NCI-H2107 treated with DMSO at 0.1 percent for 48 hours (cell line): Measurements from ENCODE around the gene EPS15.
"Not testable (repeated sequence)": the region's sequence is repeated elsewhere in the genome, so short reads cannot be mapped to it uniquely, and the experiment has no call there.

Experiments used
- DNase-seq: peaks from one replicate; lab custom pipeline; 2025; ENCODE audit not compliant: unreplicated experiment; lab: John Stamatoyannopoulos, UW

Gene EPS15

DNA sequence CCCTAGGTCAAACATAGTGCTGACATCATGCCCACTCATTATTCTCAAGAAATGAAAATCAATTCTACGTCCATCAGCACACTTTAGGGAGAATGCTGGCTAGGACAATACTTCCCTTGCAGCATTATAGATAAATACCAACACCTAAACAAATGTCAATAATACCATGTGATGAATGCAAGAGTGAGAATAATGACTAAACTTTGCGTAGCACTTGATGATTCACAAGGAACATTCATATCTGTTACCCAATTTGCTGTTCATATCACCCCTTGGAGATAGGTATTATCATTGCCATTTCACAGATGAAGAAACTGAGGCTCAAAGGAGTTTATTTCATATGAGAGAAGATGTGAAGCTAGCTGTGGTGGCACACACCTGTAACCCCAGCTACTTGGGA lies 24.8 kb upstream of the EPS15 start:
- no peak for DNase-seq

DNA sequence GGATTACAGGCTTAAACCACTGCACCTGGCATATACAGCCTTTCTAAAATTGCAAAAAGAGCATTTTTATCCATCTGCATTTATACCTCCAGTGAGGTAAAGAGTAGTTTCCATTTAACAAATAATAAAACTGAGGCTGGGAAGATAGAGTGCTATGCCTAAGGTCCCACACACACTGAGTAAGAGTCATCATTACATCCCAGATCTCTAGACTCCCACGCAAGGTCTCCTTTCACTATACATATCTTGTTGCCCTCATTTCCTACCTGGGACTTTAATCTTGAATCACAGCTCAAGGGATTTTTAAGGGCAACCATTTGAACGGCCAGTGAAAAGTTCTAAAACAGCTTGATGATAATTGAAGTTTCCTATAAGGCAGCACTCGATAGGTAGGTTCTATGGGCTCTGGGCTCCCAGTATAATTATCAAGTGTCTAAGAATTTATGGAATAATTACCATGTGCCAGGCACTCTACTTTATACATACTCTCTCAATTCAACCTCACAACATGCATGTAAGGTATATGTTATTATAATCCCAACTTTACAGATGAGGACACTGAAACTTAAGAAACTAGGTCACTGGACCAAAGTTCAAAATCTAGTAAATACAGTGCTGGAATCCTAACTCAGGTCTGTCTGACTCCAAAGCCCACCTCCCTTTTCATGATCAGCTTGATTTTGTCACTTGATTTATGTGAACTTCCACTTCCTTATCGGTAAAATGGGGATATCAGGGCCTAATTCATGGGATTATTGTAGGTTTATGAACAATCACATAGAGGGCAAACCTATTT lies 23.3 kb upstream of the EPS15 start:
- no peak for DNase-seq

DNA sequence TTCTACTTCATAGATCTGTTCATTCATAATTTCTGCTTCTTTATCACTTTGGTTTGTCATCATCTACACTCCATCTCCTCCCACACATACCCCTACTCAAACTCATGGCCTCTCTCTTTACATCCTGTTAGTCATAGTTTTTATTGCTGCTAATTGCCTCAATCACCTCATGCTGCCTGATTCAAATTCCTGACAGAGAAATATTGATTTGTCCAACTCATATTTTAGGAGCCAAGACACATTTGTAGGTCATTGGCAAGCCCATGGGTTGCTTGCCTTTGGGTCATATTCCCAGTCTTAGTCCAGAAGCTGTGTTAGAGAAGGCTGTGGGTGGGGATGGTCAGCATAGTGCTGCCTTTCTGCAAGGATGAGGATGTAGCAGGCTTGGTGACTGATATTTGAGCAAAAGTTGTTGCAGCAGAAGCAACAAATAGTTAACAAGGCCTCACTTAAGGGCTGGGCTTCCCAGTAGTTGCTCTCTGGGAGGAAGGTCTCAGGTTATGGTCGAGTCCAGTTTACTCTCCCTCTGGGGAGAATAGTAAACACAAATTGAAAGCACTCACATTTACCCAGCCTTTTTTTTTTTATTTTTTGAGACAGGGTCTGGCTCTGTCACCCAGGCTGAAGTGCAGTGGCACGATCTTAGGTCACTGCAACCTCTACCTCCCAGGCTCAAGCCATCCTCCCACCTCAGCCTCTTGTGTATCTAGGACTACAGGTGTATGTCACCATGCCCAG lies 22.4 kb upstream of the EPS15 start:
- DNase-seq: no peak

DNA sequence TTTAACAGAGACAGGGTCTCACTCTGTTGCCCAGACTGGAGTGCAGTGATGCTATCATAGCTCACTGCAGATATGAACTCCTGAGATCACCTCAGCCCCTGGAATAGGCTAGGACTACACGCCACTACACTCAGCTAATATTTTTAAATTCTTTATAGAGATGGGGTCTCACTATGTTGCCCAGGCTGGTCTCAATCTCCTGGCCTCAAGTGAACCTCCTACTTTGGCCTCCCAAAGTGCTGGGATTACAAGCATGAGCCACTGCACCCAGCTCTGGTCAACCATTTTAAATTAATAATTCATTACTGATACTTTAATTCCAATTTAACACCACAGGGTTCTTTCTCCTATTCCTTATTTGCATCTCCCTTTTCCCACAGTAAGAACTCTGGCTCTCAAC lies 18.5 kb upstream of the EPS15 start:
- no peak for DNase-seq

DNA sequence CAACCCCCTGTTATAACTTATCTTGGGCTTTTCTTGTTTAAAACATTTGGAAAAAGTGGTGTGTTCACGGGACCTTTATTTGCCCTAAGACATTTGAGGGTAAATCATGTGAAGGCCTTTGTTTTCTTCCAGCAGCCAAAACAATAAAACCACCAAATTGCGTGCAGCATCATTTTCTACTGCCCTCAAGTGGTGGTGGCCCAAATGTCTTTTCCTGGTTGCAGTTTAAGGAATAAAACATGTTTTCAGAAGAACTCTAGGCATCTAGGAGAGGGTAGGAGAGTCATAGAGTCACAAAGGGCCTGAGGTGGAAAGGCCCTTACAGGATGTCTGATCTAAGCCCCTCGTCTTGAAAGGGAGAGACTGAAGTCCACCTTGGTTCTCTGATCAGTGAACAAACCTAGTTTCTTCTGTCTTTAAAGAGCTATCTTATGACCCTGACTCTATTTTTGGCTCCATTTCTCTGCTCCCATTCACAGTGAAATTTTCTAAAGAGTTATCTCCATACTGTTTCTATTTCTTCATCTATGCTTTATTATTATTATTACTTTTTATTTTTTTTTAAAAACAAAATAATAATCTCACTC lies 16.0 kb upstream of the EPS15 start:
- DNase-seq: peak; percentile 55

DNA sequence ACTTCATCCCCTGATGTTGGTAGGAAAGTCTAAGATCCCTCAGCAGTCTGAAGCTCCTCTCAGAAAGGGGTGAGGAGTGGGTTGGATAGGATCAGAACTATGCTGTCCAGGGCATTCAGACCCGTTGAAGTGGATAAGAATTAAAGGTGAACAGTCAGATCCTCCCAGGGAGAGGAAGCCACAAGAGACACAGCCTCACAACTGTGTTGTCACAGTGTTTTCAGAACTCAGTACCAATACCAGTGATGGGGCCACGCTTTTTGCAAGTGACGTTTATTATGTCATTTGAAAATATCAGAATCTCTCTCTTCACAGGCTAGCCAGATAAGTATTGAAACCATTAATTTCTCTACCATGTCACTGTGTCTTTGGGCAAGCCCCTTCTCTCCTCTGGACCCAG lies 15.4 kb upstream of the EPS15 start:
- DNase-seq: no peak

DNA sequence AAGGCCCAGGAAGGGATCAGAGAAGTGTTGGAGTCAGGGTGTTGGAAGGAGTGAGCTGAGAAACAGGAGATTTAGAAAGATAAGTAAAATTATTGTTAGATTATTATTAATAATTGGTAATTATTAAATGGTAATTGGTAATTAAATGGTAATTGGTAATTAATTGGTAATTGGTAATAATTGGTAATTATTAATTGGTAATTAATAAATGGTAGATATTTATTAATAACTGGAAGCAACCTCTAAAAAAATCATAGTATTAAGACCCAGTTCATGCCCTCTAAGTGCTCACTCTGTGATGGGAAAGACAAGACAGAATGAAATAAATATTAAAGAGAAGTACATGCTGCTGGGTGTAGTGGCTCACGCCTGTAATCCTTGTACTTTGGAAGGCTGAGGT lies 13.8 kb upstream of the EPS15 start:
- DNase-seq: no peak

DNA sequence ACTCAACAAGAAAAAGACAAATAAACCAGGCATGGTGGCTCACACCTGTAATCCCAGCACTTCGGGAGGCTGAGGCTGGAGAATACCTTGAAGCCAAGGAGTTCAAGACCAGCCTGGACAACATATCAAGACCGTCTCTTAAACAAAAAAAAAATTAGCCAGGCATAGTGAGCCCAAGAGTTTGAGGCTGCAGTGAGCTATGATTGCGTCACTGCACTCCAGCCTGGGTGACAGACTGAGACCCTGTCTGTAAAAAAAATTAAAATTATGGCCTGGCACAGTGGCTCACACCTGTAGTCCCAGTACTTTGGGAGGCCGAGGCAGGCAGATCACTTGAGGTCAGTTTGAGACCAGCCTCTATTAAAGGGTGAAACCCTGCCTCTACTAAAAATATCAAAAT lies 11.4 kb upstream of the EPS15 start:
- DNase-seq: not testable (repeated sequence)

DNA sequence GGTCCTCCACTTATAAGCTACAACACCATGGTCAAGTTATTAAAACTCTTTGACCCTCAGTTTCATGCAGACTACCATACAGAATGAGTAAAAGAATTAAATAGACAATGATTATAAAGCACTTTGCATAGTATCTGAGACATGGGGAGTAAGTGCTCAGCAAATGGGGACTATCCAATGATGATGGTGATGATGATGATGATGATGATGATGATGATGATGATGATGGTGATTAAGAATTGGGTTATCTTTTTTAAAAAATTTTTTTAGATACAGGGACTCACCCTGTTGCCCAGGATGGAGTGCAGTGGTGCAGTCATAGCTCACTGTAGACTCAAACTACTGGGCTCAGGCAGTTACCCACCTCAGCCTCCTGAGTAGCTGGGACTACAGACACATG lies 8.1 kb upstream of the EPS15 start:
- no peak for DNase-seq

DNA sequence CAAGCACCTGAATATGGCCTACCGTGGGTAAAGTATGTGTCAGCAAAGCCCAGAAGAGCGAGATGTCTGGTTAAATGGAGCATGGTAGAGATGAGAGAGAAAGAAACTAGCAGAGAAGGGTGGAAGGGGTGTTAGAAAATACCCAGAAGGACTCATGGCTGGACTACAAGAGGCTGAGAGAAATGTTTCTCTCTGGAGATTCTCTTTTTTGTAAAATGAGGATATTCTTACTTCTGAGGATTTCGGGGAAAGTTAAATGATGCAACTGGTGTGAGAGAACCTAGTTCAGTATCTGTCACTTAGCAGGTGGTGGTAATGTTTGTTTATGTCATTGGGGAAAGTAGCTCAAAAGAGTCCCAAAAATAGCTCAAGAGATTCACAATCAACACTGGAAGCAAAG lies 7.2 kb upstream of the EPS15 start:
- no peak for DNase-seq

DNA sequence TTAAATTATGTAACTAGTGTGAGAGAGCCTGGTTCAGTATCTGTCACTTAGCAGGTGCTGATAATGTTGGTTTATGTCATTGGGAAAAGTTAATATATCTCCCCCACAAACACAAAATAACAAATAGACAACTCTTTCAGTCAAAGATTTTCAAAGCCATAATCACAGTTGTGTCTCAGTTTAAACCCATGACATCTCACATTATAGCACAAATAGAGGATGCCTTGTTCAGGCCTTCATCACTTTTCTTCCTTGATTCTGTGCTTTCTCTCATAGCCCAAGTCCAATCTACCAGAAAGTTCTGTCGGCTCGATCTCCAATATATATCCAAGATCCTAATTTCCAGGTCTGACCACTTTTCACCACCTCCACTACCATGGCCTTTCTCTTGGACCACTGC lies 6.2 kb upstream of the EPS15 start:
- no peak for DNase-seq

DNA sequence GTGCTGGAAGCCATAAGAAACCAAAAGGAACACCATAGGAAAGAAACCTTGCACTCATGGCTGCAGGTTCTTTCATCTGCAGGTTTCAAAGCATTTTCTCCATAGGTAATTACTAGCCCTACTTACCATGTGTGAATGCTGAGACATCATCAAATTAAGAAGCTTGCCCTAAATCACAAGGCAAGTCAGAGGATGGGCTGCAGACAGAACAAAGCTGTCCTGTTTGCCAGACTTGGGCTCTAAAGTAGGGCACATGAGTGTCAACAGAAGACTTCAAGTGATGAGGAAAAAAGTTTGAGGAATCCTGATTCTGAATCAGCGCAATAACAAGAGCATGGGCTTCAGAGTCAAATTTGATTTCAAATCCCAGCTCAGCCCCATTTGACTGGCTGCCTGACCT lies 5.8 kb upstream of the EPS15 start:
- DNase-seq: no peak

DNA sequence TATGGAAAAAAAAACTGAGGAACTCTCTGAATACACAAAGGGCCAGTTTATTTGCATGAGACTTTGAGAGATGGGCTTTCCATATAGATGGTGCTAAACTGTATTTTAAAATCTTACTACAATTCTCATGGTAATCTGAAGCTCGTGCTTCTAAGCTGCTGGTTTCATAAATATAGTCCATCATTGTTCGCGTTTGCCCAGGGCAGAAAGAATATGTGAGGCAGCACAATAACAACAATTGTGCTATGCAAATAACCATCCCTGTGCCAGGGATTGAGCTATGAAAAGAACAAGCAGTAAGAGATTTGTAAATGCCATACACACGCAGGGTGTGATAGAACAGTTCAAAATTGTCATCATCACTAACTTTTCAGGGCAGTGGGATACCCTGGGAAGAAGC lies 4.9 kb upstream of the EPS15 start:
- DNase-seq: no peak

DNA sequence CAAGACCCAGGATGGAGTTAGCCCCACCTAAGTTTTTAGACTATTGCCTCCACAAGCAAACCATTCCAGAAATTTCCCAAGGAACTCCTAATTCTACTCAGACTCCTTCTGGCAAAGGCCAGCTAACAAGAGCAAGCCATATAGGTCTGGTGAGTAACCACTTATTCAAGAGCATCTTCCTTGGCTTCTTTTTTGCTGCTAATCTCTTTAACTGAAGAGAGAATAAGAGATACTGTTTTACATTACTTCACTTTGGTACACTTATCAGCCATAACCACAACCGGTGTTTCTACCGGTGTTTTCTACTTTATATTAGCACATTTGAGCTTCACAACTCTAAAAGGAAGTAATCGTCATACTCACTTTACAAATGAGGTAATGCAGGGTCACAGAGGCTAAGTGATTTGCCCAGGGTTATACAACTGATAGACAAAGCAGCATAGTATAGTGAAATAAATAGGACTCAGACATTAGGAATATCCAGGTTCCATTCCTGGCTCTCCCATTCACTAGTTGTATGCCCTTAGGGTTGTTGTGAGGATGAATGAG lies 1.7 kb upstream of the EPS15 start:
- no peak for DNase-seq

DNA sequence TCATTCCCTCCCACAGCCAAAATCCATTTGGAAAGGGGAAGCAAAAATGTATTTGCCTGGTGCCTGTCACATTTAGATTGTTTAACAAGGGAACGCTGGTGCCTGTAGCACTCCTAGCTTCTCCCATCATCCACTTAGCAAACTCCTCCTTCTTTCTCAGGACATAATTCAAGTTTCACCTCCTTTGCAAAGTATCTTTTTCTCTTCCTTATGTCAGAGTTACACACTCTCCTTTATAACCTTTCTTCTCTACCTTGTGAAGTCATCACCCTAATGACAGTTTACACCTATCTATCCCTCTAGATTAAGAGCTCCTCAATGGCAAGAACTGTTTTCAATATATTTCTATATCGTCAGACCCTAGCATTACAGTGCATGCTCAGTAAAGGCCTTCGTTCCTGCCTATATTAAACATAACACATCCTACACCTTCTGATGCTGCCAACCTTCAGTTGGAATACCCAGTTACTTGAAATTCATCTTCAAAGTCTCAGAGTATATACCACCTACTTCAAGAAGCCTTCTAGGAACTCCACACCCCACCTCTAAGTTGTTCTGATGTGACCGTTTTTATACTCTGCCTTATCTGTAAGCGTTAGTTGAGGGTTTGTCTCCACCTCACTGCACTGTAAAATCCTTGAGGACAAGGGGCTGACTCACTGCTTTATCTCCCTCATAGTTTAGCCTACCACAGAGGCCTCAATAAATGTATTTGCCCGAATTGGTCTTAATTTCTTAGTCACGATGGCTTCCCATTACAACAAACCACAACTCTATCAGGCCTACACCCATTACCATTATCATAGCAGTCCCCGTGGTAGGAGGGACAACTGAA lies 1.0 kb upstream of the EPS15 start:
- no peak for DNase-seq

DNA sequence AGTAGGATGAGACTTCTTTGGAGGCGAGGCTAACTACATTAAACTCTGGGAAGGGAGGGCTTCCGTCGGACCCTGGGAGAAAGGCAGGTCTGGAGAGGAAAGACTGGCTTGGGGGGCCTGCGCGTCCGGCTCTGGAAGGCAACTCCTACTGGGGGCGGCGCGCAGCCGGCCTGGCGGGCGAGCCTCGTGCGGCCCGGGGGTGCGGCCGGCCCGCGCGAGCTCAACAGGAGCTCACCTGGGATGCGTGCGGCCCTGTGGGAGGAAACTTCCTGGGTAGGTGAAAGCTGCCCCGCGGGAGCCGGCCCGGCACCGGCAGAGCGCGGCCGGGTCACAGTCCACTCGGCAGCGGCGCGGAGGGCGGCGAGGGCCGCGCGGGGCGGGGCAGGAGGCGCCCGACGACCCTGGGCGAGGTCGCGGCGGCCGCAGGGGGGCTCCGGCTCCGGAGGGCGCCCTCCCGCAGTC lies 449 bp downstream of the EPS15 start:
- DNase-seq: no peak

DNA sequence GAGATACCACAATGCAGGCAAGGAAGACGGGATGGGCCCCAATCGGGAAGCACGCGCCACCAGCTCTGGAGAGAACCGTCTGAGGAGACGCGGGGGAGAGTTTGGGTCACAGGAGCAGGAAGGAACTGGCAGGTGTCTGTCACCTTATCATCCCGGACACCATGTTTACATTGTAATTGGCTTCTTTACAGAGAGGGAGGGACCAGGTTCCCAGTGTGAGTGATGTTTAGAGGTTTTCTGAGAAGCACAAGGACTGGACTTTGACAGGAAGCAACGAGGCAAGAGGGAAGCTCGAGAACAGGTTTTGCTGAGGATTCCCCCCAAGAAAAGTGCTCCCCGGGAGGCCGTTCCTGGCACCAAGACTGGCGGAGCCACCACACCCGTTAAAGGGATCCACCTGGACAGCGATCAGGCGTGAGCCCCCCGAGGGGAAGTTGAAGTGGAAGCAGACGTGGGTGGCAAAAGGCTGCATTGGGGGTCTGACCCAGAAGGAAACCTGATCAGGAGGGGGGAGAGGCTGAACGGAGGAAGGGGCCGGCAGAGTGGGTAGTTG lies 957 bp downstream of the EPS15 start:
- DNase-seq: peak; percentile 82

DNA sequence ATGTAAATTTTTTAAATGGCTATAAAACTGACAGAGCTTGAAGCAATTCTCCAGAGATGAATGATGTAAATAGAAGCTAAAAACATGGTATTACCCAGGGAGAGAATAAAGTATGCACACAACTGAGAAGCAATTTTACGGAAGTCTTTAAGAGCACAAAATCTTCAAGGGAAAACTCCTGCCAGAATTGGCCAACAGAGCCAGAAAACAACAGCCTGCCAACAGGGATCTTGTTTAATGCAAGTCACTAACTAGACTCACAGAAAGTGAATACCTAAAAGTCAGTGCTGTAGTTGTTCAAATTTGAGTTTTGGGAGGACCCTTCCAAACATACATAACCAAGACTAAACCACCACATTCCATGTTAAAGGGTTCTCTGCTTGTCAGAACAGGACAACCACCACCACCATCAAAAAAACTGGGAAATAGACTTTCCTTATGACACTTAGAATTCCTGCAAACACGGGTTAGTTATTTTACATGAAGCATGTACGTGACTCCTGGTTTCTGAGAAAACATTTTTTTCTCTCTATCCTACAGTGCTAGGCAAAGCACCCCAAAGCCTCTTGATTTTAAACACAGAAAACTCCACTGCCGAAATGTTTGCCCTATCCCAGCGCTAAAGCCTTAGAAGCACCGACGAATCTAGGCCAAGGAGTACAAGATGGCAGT lies 1.6 kb downstream of the EPS15 start:
- no peak for DNase-seq

DNA sequence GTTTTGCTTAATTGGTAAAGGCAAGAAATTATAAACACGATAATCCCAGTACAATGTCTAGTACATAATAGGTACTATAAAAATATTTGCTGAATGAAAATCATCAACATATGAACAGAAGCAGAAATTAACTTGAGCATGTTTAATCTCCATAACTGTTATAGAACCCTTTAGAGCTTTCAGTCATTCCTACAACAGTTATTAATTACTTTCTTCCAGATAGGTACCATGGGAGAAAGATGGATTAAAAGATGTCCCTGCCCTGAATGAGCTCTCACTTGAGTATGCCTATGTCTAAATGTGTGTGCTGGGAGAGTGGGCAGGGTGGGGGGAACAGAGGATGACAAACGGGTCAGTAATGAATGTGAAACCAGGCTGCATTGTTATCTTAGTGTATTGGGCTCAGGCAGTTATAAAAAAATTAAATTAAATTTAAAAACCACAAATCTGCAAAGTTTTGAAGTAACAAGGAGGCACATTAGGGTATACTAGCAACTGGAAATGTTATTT lies 2.4 kb downstream of the EPS15 start:
- DNase-seq: no peak
